ENCODE results near the gene TUBA3D.
"Not testable (repeated sequence)": the region's sequence is repeated elsewhere in the genome, so short reads cannot be mapped to it uniquely, and the experiment has no call there.

The TUBA3D gene

DNA sequence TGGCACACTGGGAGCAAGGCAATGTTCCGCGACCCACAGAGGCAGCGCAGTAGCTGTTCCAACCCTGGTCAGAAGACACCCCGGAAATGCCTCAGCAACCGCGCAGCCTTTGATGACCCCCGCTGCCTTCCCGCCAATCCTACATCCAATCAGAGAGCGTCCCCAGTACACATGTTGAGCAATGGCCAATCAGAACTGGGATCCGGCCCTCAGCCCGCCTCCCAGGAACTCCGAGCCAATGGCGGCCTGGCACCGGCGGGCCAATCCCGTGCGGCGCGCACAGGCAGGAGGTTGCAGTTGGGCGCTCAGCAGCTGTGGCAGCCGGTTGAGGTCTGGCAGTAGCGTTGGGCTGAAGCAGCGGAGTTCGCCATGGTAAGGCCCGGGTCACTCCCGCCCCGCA, at the start of gene TUBA3D:
TUBA3D (plus strand) TSS at position 289 of the 400 bp plus-strand sequence; CDS start at position 370, 81 bp downstream.
- DNase-seq, result no peak

DNA sequence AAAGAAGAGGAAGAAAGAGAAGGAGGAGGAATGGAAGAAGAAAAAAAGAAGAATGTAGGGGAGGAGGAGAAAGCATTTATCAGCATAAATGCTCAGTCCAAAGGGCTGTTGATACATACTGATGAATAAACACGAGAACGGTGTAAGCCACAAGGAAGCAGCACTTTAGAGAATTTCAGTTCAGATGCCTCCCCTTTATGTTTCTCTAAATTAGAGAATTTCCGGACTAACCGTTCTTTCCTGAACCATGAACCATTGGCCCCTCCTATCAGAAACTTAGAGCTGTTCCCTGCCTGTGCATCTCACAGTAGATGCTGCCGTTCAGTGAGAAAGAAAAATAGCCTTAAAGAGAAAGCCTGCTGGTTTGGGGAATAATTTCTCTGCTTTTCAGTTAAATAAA, 49.2 kb upstream of the TUBA3D start:
- DNase-seq, result no peak

DNA sequence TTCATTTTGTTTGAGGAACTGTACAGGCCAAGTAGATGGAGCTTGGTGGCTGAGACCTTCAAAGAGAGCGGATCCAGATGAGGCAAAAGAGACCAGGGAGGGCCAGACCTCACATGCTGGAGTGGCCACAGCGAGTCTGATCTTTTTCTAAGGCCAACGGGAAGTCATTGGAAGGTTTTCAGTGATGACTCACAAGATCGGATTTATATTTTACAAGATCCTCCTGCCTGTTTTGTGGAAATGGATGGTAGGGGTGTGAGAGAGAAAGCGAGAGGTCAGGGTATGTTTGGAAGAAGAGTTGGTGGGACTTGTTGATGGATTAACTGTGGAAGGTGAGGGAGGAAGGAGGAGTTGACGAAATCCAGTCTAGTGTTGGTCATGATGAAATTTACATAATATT, 44.6 kb upstream of the TUBA3D start:
- DNase-seq, result no peak

DNA sequence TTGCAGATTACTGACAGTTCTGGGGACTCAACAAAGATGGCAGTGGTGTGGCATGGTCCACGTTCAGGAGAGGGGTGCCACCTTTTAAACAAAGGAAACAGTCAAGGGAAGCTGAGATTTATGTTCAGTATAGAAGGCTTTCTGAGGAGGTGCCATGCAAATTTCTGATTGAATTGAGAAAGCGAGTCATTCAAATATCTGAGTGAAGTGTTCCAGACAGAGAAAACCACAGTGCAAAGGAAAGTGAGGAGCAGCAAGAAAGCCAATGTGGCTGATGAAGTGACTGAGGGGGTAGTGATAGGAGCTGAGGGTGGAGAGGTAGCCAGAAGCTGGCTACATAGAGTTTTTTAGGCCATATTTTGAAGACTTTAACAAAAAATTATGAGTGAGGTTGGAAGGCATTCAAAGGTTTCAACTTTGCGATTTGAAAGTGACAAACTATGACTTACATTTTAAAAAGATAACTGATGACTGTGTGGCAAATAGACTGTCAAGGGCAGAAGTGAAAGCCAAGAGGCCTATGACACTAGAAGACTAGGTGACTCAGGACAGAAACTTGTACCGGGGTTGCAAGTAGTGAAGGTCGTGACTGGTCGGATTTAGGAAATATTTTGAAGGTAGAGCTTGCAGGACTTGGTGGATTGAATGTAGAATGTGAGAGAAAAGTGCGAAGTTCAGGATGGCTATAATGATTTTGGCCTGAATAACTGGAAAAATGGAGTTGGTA, 35.0 kb upstream of the TUBA3D start:
- DNase-seq, result not testable (repeated sequence)

DNA sequence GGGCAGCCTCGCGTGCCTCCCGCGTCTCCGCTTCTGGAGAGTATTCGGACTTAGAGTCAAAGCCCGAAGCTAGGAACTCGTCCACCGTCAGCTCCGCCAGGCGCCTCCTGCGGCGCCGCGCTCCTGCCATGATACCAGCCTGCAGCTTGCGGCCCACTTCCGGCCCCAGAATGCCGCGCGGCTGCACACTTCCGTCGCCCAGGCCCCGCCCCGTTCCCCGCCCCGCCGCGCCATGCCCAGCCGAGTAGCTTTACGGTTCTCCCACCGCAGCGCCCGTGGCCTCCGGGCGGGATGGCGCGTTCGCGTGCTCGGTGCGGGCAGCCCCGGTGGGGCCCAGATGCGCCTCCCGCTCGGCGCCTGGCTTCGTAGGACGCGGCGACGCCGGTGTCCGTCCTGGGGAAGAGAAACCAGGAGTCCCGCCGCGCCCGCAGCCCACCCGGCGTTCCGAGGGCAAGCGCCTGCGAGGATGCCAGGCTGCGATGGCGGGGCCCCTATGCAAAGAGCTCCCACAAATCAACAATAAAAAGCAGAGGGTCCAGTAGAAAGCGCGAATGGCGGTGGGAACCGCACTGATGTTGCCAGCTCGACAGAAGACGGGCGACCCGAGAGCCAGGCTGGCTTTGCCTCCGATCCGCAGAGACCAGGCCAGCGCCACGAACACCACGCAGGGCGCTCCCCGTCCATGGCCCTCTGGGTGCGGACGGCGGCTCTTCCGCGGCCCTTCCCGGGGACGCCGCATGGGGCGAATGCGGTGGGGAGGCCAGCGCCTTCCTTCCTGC, 31.0 kb upstream of the TUBA3D start:
- DNase-seq, result not testable (repeated sequence)

DNA sequence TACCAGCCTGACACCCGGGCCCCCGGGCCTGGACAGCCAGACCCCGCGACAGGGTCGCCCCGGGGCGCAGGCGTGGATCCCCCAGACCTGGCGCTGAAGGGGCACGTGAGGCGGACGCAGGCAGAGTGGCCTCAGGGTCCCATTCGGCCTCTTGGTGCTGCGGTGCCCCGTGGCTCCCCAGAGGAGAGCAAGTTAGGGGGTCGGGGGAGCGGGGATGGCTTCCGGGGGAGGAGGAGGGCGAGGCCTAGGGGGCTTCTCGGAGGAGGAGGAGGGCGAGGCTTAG, 30.5 kb upstream of the TUBA3D start:
- not testable (repeated sequence) for DNase-seq

DNA sequence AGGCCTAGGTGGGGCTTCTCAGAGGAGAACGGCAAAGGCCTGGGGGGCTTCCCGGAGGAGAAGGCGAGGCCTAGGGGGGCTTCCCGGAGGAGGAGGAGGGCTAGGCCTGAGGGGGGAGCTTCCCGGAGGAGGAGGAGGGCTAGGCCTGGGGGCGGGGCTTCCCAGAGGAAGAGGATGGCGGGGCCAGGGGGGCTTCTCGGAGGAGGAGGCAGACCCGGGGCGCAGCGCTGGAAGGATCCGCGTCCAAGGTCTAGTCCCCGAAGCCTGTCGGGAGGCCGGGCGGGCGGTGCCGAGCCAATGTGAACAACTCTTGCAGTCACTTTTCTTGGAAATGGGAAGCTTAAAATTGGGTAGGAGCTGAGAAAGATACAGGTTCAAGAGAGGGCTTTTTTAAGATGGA, 30.0 kb upstream of the TUBA3D start:
- DNase-seq, result no peak

DNA sequence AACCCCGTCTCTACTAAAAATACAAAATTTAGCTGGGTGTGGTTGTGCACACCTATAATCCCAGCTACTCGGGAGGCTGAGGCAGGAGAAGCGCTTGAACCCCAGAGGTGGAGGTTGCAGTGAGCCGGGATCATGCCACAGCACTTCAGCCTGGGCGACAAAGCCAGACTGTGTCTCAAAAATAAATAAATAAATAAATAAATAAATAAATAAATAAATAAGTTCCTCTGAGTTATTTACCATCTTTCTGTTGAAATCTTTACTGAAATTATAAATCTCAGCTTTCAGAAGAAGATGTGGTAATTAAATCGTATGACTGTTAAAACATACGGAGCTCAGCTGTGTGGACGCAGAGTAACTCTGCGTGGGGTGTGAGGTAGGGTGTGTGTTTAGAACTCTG, 27.9 kb upstream of the TUBA3D start:
- DNase-seq, result not testable (repeated sequence)

DNA sequence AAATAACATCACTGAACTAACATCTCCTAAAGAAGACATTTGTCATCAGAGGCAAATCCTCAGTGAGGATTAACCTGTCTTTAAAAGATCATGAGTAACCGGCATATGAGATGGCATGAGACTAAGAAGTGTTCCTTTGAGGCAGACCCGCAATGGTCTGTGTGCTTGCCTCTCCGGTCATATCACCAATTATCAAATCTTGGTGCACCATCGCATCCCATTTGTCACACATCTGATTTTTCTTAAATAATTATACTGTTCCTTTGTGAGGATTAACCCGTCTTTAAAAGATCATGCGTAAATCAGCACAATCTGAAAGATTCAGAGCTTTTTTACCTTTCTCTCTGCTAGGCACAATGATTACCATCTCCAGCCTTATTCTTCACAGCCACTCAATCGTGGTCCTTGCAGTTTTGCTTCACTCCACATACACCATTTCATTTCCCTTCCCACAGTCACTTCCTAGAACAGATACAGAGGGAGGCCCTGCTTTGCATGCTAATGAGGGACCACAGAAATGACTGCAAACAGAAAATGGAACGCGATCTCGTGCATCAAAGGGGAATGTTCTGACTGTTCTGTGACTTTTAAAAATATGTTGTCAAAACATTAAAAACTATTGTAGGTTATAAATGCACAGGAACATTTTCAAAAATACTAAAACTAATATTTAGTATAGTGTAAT, 24.5 kb upstream of the TUBA3D start:
- not testable (repeated sequence) for DNase-seq

DNA sequence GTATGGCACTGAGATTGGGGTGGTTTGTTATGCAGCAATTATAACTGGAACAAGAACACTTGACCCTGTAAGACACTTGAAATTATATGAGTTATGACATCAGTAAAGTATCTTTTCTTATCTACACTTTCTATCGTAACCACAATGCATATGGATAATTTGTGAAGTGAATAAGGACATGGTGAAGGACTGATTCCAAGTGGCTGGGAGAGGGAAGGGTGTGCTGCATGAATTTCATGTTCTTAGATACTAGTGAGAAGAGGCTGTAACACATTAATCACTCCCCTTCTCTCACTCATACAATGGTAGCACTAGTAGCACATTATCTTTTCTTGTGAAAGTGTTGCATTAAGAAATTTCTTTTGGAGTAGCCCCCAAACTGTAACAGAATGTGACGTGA, 21.0 kb upstream of the TUBA3D start:
- not testable (repeated sequence) for DNase-seq

DNA sequence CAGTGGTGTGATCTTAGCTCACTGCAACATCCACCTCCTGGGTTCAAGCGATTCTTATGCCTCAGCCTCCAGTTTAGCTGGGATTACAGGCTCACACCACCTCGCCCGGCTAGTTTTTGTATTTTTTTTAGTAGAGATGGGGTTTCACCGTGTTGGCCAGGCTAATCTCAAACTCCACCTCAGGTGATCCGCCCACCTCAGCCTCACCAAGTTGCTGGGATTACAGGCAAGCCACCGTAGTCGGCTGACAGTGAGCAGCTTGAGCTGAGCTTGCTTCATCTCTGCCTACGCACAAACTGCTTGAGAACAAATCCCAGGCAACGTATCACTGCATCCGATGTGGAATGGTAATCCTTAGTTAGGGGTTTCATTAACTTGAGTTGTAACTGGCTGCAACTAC, 8.2 kb upstream of the TUBA3D start:
- DNase-seq, result not testable (repeated sequence)

DNA sequence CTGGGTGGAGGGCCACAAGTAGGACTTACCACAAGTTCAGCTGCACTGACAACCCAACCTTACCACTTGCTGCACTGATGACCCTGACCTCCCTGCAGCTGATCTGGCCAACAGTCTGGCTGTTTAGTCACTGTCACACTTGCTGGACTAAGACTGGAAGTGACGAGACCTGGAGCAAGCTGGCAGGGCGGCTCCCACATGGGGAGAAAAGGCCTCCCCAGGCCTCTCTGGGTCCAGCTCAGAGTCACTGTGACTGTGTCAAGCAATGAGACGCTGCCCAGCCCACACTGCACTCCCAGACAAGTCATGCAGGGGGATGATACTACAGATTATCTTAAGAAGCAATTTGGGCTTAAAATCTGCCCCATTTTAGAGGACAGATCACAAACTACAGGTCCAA, 5.0 kb upstream of the TUBA3D start:
- not testable (repeated sequence) for DNase-seq

DNA sequence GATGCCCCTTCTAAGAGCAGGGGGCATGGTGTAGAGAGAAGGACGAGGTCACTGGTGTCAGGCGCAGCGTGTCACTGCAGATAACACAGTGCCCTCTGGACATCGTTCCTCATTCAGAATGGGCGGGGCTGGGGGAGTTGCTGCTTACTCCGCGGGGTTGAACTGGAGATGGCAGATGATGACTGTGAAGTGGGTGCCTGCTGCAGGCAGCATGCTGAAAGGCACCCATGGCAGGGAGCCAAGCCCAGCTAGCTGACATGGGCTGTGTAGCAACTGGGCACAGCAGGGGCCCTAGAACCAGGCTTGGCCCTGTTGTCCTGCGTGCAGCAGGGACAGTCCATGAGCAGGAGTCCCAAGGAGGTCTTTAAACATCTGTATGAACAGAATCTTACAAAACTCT, 4.3 kb upstream of the TUBA3D start:
- DNase-seq, result not testable (repeated sequence)

DNA sequence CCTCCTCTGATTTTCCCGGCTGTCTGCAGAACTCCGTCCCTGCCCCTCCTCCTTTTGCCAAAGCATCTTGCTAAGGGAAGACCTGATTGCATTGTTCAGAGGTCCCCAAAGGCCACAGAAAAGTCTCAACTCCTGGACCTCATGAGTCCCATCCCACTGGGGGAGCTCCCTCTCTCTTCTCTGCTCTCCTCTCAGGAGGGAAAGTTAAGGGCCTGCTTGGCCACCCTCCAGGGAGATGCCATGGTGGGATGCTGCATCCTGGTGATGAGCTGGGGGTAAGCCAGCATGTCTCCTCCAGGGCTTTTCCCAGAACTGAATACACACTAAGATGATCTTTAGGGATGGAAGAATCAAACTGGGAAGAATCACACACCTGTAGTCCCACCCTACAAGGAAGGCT, 2.7 kb upstream of the TUBA3D start:
- DNase-seq, result not testable (repeated sequence)

DNA sequence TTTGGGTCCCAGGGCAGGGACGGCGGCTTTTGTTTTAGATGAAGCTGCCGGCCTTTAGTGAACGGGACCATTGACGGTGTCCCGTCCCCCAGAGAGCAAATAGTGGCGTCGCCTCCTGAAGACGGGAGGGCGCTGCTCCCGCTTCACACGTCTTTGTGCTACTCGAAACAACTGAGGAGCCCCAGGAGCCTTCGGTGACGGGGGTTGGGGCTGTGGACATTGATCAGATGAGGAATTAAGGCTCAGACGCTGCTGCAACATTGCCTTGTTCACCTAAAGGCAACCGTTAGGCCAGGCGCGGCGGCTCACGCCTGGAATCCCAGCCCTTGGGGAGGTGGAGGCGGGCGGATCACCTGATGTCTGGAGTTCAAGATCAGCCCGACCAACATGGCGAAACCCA, 444 bp downstream of the TUBA3D start:
- DNase-seq, result not testable (repeated sequence)

DNA sequence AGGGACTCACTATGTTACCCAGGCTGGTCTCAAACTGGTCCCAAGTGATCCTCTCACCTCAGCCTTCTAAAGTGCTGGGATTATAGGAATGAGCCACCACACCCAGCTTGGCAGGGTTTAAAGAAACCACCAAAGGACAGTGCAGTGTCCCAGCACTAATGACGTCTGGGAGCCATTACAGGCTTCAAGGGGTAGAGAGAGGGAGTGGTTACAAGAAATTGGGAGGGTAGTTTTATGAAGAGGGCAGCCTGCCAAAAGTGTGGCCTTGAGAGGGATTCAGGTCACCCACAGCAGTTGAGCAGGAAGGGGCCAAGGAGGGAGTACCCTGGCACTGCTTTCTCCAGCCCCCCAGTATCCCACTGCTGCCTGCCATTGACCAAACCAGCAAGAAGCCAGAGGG, 1.3 kb downstream of the TUBA3D start:
- DNase-seq, result not testable (repeated sequence)

DNA sequence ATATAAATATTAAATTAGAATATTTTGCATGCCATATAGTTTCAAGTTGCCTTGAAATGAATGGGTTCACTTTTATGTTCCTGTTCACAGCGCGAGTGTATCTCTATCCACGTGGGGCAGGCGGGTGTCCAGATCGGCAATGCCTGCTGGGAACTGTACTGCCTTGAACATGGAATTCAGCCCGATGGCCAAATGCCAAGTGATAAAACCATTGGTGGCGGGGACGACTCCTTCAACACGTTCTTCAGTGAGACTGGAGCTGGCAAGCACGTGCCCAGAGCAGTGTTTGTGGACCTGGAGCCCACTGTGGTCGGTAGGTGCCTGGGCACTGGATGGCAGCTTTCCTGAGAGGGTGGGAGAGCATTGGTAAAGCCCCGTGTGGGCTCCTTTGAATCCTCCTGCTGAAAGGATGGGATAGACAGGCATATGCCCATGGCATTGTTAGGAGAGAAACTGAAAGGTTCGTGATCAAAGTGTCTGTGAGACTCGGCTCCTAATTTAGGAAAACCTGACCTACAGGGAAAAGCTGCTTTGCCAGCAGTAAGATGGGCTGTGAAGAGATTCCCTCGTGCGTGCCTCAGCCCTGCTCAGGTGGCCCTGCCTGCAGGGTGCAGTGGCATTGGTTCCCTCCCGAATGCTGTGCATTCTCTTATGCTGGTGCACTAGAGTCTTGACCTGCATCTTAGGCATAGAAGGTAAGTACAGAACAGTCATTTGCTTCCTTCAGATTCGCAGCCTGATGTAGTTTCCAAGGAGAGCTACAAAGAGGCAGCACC, 2.3 kb downstream of the TUBA3D start:
- peak; percentile 35 for DNase-seq

DNA sequence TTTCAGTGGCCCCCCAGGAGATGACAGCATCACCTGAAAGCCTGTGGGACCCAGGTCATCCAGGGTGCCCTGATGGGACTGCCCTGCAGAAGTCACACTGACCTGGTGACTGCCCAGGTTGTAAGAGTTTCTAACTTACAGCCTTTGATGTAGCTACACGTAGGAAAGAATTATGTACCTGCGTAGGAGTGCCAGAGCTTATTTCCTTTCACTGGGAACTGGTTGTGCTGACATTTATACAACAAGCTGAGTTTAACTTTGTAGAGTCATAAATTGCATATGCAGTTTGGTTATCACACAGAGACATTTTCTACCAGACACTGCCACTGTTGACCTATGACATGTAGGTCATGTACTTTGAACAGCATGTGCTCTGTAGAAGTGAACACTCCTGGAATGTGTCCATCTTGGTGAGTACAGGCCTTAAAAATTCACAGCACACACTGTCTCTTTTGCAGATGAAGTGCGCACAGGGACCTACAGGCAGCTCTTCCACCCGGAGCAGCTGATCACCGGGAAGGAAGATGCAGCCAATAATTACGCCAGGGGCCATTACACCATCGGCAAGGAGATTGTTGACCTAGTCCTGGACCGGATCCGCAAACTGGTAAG, 3.0 kb downstream of the TUBA3D start:
- DNase-seq, result peak; percentile 3

DNA sequence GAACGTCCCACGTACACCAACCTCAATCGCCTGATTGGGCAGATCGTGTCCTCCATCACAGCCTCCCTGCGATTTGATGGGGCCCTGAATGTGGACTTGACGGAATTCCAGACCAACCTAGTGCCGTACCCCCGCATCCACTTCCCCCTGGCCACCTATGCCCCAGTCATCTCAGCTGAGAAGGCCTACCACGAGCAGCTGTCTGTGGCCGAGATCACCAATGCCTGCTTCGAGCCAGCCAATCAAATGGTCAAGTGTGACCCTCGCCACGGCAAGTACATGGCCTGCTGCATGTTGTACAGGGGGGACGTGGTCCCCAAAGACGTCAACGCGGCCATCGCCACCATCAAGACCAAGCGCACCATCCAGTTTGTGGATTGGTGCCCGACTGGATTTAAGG, 4.4 kb downstream of the TUBA3D start:
- not testable (repeated sequence) for DNase-seq

DNA sequence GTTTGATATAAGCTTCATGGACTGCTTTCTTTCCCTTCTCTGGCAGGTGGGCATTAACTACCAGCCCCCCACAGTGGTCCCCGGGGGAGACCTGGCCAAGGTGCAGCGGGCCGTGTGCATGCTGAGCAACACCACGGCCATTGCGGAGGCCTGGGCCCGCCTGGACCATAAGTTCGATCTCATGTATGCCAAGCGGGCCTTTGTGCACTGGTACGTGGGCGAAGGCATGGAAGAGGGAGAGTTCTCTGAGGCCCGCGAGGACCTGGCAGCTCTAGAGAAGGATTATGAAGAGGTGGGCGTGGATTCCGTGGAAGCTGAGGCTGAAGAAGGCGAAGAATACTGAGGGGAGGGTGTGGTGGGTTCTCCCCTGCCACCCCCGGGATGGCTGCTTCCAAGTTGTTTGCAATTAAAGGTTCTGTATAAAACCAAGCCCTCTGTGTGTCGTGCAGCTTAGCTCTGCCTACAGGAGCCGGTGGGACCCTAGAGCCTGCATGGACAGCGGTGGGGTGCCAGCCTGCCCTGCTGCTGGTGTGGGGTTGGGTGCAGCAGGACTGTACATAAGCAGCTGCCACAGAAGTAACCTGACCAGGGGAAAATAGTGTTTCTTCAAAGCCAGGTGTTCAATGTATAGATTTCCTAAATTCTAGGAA, 6.7 kb downstream of the TUBA3D start:
- peak; percentile 51 for DNase-seq

DNA sequence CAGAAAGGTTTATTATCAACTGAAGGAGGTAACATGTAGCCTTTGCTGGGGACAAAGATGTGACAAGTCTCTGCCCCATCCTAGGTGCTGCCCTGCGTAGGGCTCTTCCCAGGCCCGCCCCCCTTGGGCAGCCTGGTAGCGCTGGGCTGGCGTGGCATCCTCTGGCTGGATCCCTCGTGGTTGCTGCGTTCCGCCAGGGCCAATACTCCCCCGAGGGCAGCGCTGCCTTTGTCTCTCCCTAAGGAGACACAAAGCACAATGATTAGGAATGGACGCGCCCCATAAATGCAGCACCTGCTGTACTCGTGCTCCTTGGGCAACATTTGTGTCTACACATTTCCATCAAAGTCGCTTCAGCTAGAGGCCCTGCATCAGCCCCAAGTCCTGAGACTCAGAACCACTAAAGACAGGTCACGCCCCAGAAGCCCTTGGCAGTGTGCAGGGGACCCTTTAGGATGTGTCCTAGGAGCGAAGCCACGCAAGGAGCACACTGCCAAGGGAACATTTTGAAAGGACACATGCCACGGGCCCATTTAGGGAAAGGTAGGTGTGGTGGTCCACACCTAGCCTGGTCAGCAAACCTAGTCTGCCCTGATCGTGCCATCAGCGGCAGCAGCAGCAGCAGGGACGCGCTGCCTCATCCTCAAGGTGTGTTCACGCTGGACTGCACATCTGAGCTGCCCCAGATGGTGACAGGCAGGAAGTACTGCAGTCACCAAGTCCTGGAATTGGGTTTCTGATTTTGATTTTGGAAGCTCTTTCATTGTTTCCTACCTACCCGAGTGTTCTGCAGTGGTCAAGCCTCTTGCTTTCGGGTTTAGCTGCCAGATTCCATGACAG, 8.3 kb downstream of the TUBA3D start:
- peak; percentile 52 for DNase-seq

All from activated CD8-positive, alpha-beta memory T cell treated with anti-CD3 and anti-CD28 coated beads for 24 hours (primary cell).